Measurements from ENCODE around the gene BMPER.

Gene BMPER

GRCh38 chr7:33876596-33877274, 28.6 kb upstream of the BMPER start:
- Histone ChIP-seq H3K9ac (ENCODE audit: low read length) (no peak overlapping the region), H3K27me3 (ENCODE audit: control insufficient read depth, insufficient read depth, low read length) (no peaks in the 10 kb centered on the region), H3K4me3 (ENCODE audit: low read depth, low read length) (no peak overlapping the region), H3K27ac (ENCODE audit: low read depth, low read length) (no peak overlapping the region), H3K4me1 (ENCODE audit: control insufficient read depth, insufficient read depth, low read length) (peaks cover 23% of the 10 kb centered on the region), H3K9me3 (ENCODE audit: control insufficient read depth, insufficient read depth, low read depth, low read length) (no peaks in the 10 kb centered on the region; the same call in 1 of the 2 replicates), H3K36me3 (ENCODE audit: control insufficient read depth, insufficient read depth, low read length) (no peaks in the 10 kb centered on the region)

GRCh38 chr7:33880787-33881186, 24.6 kb upstream of the BMPER start:
- Histone ChIP-seq H3K36me3 (ENCODE audit: control insufficient read depth, insufficient read depth, low read length) (no peaks in the 10 kb centered on the region), H3K9me3 (ENCODE audit: control insufficient read depth, insufficient read depth, low read depth, low read length) (no peaks in the 10 kb centered on the region; the same call in 1 of the 2 replicates)

GRCh38 chr7:33881316-33881715, 24.0 kb upstream of the BMPER start:
- Histone ChIP-seq H3K36me3 (ENCODE audit: control insufficient read depth, insufficient read depth, low read length) (no peaks in the 10 kb centered on the region), H3K27me3 (ENCODE audit: control insufficient read depth, insufficient read depth, low read length) (no peaks in the 10 kb centered on the region), H3K4me1 (ENCODE audit: control insufficient read depth, insufficient read depth, low read length) (peaks cover 13% of the 10 kb centered on the region; the same call in 1 of the 2 replicates), H3K27ac (ENCODE audit: low read depth, low read length) (no peak overlapping the region), H3K4me3 (ENCODE audit: low read depth, low read length) (no peak overlapping the region), H3K9me3 (ENCODE audit: control insufficient read depth, insufficient read depth, low read depth, low read length) (no peaks in the 10 kb centered on the region; the same call in 1 of the 2 replicates), H3K9ac (ENCODE audit: low read length) (no peak overlapping the region)

More at GRCh38 chr7:33880787-33881186, 24.6 kb upstream of the BMPER start:
- Histone ChIP-seq H3K27ac (ENCODE audit: low read depth, low read length) (no peak overlapping the region), H3K4me1 (ENCODE audit: control insufficient read depth, insufficient read depth, low read length) (peaks cover 8% of the 10 kb centered on the region; the same call in 1 of the 2 replicates), H3K27me3 (ENCODE audit: control insufficient read depth, insufficient read depth, low read length) (no peaks in the 10 kb centered on the region), H3K9ac (ENCODE audit: low read length) (no peak overlapping the region), H3K4me3 (ENCODE audit: low read depth, low read length) (no peak overlapping the region)

DNA sequence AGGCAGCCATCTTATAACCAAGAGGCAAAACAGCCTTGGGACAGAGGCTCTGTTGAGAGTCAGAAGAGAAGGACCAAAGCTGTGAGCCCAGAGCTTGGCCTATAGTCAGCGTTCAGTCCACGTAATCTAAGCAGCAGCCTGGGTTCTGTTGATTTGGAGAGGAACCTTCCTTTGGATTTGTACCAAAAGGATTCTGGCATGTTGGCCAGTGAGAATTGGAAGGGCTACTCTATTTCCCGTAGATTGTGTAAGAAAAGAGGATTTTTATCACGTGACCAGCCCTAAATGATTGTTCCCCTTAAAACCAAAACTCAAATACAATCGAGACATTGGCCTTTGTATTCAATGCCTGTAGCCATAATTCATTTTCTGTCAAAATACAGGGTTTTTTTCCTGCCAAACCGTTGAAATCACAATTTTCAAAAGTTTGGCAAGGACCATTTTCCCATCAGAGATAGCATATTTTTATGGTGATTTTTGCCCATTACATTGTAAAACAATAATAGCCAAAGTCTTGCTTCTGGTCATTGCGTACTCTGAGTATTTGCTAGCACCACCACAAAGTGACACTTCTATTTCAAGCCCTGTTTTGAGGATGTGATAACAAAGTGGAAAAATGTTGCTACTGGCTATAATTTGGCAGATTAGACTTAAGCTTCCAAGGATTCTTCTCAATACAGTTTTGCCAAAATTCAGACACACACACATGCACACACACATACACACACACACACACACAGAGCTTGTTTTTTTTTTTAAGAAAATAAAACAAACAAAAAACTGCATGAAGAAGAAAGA, 23.1 kb upstream of the BMPER start:
- Histone ChIP-seq H3K9me3 (ENCODE audit: control insufficient read depth, insufficient read depth, low read depth, low read length) (no peaks in the 10 kb centered on the region; the same call in 1 of the 2 replicates), H3K4me1 (ENCODE audit: control insufficient read depth, insufficient read depth, low read length) (peaks cover 19% of the 10 kb centered on the region; the same call in 1 of the 2 replicates), H3K27me3 (ENCODE audit: control insufficient read depth, insufficient read depth, low read length) (no peaks in the 10 kb centered on the region), H3K9ac (ENCODE audit: low read length) (no peak overlapping the region), H3K36me3 (ENCODE audit: control insufficient read depth, insufficient read depth, low read length) (no peaks in the 10 kb centered on the region), H3K4me3 (ENCODE audit: low read depth, low read length) (no peak overlapping the region), H3K27ac (ENCODE audit: low read depth, low read length) (no peak overlapping the region)

DNA sequence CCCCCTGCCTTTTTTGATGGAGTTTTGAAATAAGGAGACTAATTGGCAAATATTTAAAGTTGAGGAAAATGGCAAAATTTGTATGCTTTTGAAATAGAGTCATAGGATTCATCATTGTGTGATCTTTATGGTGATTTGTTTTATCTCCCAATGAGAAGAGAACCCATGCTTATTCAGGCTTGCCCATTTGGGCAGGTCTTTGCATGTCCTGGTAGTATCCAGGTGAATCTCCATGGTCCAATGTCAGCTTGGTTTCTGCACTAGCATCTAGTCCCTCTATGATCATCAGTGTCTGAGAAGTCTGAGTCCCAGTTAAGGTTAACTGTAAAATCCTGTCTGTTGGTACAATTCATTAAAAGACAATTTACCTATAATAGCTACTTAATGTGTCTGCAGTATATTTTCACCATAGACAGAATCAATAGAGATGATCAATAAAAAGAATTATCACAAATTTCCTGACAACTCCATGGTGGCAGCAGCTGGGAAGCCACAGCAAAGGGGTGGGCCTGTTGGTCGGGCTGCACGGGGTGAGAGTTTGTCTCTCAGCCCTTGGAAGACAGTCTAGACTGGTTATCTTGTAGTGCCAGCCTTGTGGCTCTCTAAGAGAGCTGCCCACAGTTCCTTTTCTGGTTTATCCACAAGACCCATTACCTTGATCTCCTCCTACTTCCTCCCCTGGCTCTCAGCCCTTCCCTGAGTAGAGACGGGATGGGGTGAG, 22.2 kb upstream of the BMPER start:
- Histone ChIP-seq H3K4me3 (ENCODE audit: low read depth, low read length) (no peak overlapping the region), H3K36me3 (ENCODE audit: control insufficient read depth, insufficient read depth, low read length) (no peaks in the 10 kb centered on the region), H3K9ac (ENCODE audit: low read length) (no peak overlapping the region), H3K9me3 (ENCODE audit: control insufficient read depth, insufficient read depth, low read depth, low read length) (no peaks in the 10 kb centered on the region; the same call in 1 of the 2 replicates), H3K27ac (ENCODE audit: low read depth, low read length) (no peak overlapping the region), H3K27me3 (ENCODE audit: control insufficient read depth, insufficient read depth, low read length) (no peaks in the 10 kb centered on the region), H3K4me1 (ENCODE audit: control insufficient read depth, insufficient read depth, low read length) (peaks cover 28% of the 10 kb centered on the region; the same call in 1 of the 2 replicates)

GRCh38 chr7:33883671-33883965, 21.7 kb upstream of the BMPER start:
- Histone ChIP-seq H3K9ac (ENCODE audit: low read length) (no peak overlapping the region), H3K4me1 (ENCODE audit: control insufficient read depth, insufficient read depth, low read length) (peaks cover 32% of the 10 kb centered on the region; the same call in 1 of the 2 replicates), H3K27me3 (ENCODE audit: control insufficient read depth, insufficient read depth, low read length) (no peaks in the 10 kb centered on the region), H3K4me3 (ENCODE audit: low read depth, low read length) (no peak overlapping the region), H3K9me3 (ENCODE audit: control insufficient read depth, insufficient read depth, low read depth, low read length) (no peaks in the 10 kb centered on the region; the same call in 1 of the 2 replicates), H3K27ac (ENCODE audit: low read depth, low read length) (no peak overlapping the region), H3K36me3 (ENCODE audit: control insufficient read depth, insufficient read depth, low read length) (no peaks in the 10 kb centered on the region)

DNA sequence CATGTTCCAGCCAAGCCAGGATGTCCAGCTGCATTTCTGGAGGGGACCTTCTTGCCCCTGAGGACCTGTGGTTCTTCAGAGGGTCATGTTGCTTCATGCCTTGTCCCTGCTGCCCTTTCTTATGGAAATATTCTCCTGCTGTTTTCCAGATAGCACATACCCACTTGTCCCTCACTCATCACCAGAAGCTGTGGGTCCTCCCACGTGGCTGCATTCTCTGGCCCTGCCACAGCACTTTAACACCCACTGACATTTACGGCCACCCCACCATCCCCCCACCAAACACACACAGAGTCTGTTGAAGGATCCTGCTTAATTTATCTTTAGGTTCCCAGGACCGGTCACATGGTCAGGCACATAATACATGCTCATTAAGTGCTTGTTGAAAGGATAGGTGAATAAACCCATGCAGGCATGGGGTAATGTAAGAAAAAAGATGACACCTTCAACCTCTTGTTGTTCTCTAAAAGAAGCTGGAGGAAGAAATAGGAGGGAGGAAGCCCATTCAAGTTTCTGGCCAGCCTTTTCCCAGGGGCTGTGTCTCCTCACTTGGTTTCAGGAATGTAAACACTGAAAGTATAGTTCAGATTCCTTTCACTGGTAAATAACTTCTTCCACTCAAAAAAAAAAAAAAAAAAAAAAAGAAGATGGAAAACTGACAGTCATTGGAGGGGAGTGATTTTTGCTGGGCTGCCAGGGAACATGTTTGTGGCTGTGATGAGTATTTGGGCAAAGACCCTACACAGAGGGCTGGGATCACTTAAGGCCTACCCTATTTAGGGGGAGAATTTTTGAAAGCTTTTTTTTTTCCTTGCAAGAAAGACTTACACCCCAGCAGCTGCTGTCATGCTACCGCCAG, 19.8 kb upstream of the BMPER start:
- Histone ChIP-seq H3K36me3 (ENCODE audit: control insufficient read depth, insufficient read depth, low read length) (no peaks in the 10 kb centered on the region), H3K9ac (ENCODE audit: low read length) (no peak overlapping the region), H3K27me3 (ENCODE audit: control insufficient read depth, insufficient read depth, low read length) (no peaks in the 10 kb centered on the region), H3K4me3 (ENCODE audit: low read depth, low read length) (no peak overlapping the region), H3K4me1 (ENCODE audit: control insufficient read depth, insufficient read depth, low read length) (peaks cover 36% of the 10 kb centered on the region; the same call in 1 of the 2 replicates), H3K27ac (ENCODE audit: low read depth, low read length) (no peak overlapping the region), H3K9me3 (ENCODE audit: control insufficient read depth, insufficient read depth, low read depth, low read length) (no peaks in the 10 kb centered on the region; the same call in 1 of the 2 replicates)

GRCh38 chr7:33886149-33886623, 19.2 kb upstream of the BMPER start:
- Histone ChIP-seq H3K27ac (ENCODE audit: low read depth, low read length) (no peak overlapping the region), H3K4me1 (ENCODE audit: control insufficient read depth, insufficient read depth, low read length) (peaks cover 36% of the 10 kb centered on the region; the same call in 1 of the 2 replicates), H3K9ac (ENCODE audit: low read length) (peak overlapping the region; percentile 10), H3K27me3 (ENCODE audit: control insufficient read depth, insufficient read depth, low read length) (no peaks in the 10 kb centered on the region), H3K36me3 (ENCODE audit: control insufficient read depth, insufficient read depth, low read length) (no peaks in the 10 kb centered on the region), H3K4me3 (ENCODE audit: low read depth, low read length) (no peak overlapping the region), H3K9me3 (ENCODE audit: control insufficient read depth, insufficient read depth, low read depth, low read length) (no peaks in the 10 kb centered on the region; the same call in 1 of the 2 replicates)

GRCh38 chr7:33887266-33887975, 17.9 kb upstream of the BMPER start:
- Histone ChIP-seq H3K9ac (ENCODE audit: low read length) (no peak overlapping the region), H3K4me3 (ENCODE audit: low read depth, low read length) (no peak overlapping the region), H3K9me3 (ENCODE audit: control insufficient read depth, insufficient read depth, low read depth, low read length) (no peaks in the 10 kb centered on the region), H3K36me3 (ENCODE audit: control insufficient read depth, insufficient read depth, low read length) (no peaks in the 10 kb centered on the region), H3K27ac (ENCODE audit: low read depth, low read length) (no peak overlapping the region), H3K4me1 (ENCODE audit: control insufficient read depth, insufficient read depth, low read length) (peaks cover 36% of the 10 kb centered on the region; the same call in 1 of the 2 replicates), H3K27me3 (ENCODE audit: control insufficient read depth, insufficient read depth, low read length) (no peaks in the 10 kb centered on the region)

DNA sequence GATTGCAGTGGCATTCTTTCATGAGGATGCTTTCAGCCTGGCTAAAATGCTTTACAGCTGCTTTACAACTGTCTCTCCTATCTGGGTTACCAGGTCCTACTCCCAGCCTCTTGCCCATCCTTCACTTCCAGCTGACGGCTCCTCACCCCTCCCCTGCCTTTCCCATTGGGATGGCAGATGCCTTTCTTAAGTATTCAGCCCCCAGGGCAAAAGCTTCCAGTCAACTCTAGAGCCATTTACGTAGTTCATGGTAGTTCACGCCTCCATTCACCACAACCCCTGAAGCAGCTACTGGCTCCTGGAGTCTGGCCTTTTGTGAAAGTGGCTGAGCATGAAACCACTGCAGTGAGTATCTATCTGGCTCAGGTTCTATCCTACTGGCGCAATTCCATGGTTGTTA, 17.2 kb upstream of the BMPER start:
- Histone ChIP-seq H3K36me3 (ENCODE audit: control insufficient read depth, insufficient read depth, low read length) (no peaks in the 10 kb centered on the region), H3K4me1 (ENCODE audit: control insufficient read depth, insufficient read depth, low read length) (peaks cover 36% of the 10 kb centered on the region; the same call in 1 of the 2 replicates), H3K9me3 (ENCODE audit: control insufficient read depth, insufficient read depth, low read depth, low read length) (no peaks in the 10 kb centered on the region), H3K27ac (ENCODE audit: low read depth, low read length) (no peak overlapping the region; the same call in 1 of the 2 replicates), H3K27me3 (ENCODE audit: control insufficient read depth, insufficient read depth, low read length) (no peaks in the 10 kb centered on the region), H3K4me3 (ENCODE audit: low read depth, low read length) (no peak overlapping the region), H3K9ac (ENCODE audit: low read length) (no peak overlapping the region)

Measured in HUES6 (cell line).